ENCODE measurements around the gene PLVAP.
A peak's percentile ranks its signal among the peaks of the same experiment; 100 is the strongest.

Gene PLVAP

GRCh38 chr19:17357078-17357666 lies 20.0 kb downstream of the PLVAP start:
- DNase-seq (ENCODE audit: low spot score): no peak

GRCh38 chr19:17353386-17353785 lies 23.8 kb downstream of the PLVAP start:
- DNase-seq (ENCODE audit: low spot score): no peak

- DNase-seq (ENCODE audit: low spot score): no peak
Observed at GRCh38 chr19:17352608-17353280, 24.4 kb downstream of the PLVAP start.

GRCh38 chr19:17351815-17352435 lies 25.2 kb downstream of the PLVAP start:
- no peak for DNase-seq (ENCODE audit: low spot score)

GRCh38 chr19:17348700-17349099 lies 28.4 kb downstream of the PLVAP start:
- no peak for DNase-seq (ENCODE audit: low spot score)

- no peak for DNase-seq (ENCODE audit: low spot score)
Observed at GRCh38 chr19:17347877-17348276, 29.3 kb downstream of the PLVAP start.

- DNase-seq (ENCODE audit: low spot score): no peak
Observed at GRCh38 chr19:17347361-17347760, 29.8 kb downstream of the PLVAP start.

GRCh38 chr19:17346109-17346671 lies 31.0 kb downstream of the PLVAP start:
- peak; percentile 79 for DNase-seq (ENCODE audit: low spot score)

GRCh38 chr19:17341845-17342244 lies 35.3 kb downstream of the PLVAP start:
- no peak for DNase-seq (ENCODE audit: low spot score)

- no peak for DNase-seq (ENCODE audit: low spot score)
Observed at GRCh38 chr19:17341386-17341785, 35.8 kb downstream of the PLVAP start.

GRCh38 chr19:17340871-17341357 lies 36.2 kb downstream of the PLVAP start:
- DNase-seq (ENCODE audit: low spot score): no peak

- no peak for DNase-seq (ENCODE audit: low spot score)
Observed at GRCh38 chr19:17340302-17340870, 36.8 kb downstream of the PLVAP start.

GRCh38 chr19:17339088-17339741 lies 37.9 kb downstream of the PLVAP start:
- DNase-seq (ENCODE audit: low spot score): no peak

GRCh38 chr19:17338433-17339078 lies 38.6 kb downstream of the PLVAP start:
- DNase-seq (ENCODE audit: low spot score): no peak

GRCh38 chr19:17337675-17338432 lies 39.3 kb downstream of the PLVAP start:
- DNase-seq (ENCODE audit: low spot score): peak; percentile 34

GRCh38 chr19:17336872-17337674 lies 40.1 kb downstream of the PLVAP start, which contains the start of gene GTPBP3:
Gene GTPBP3 (plus strand): TSS chr19:17337553. CDS start chr19:17337612, 59 bp downstream.
- DNase-seq (ENCODE audit: low spot score): peak; percentile 88

- no peak for DNase-seq (ENCODE audit: low spot score)
Observed at GRCh38 chr19:17335575-17335974, 41.6 kb downstream of the PLVAP start.

GRCh38 chr19:17334414-17335409 lies 42.4 kb downstream of the PLVAP start, which contains the start of gene ANO8:
Gene ANO8 (minus strand): TSS chr19:17334855. CDS start chr19:17334670, 185 bp downstream.
- DNase-seq (ENCODE audit: low spot score): peak; percentile 74
